ENCODE data around the gene KCNK6.

KCNK6 gene

GRCh38 chr19:38319421-38320258 is at the start of gene KCNK6:
TSS of gene KCNK6 (plus strand) at chr19:38319845. CDS start at chr19:38319951, 106 bp downstream.
- H3K4me1 Mint-ChIP-seq = peaks cover 55% of the 10 kb centered on the region
- peak within 1 kb of the TSS; percentile 51 for H3K27ac Mint-ChIP-seq
- H3K9me3 Mint-ChIP-seq = no peaks in the 10 kb centered on the region
- H3K27me3 Mint-ChIP-seq = no peaks in the 10 kb centered on the region
- peak within 1 kb of the TSS; percentile 87 for H3K4me3 Mint-ChIP-seq
- no peaks in the 10 kb centered on the region for H3K36me3 Mint-ChIP-seq

DNA sequence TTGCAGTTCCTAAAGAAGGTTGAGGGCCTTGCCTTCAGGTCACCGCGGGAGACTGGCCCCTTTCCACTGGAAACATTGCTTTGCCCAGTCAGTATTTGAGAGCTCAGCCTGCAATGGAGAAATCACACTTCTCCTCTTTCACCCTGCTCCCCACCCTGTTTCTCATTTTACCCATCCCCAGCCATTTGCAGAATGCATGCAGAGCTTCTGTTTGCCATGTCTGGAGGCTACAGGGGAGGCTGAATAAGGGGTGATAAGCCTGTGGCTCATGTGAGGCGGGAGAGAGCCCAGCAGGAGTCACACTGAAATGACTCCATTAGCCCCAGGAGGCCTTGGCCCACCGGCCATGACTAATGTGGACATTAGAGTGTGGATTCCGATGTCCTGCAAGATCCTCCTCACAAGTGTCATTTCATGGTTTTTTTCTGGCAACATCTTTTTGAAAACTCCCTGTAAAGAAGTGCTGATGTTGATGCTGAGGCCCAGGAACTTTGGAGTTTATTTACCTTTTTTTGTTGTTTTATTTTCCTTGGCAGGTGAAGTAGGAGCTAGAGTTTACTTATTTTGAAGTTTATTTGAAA is 49.0 kb upstream of the KCNK6 start:
- H3K36me3 Mint-ChIP-seq = no peaks in the 10 kb centered on the region
- H3K9me3 Mint-ChIP-seq = no peaks in the 10 kb centered on the region
- peaks cover 25% of the 10 kb centered on the region for H3K4me1 Mint-ChIP-seq
- no peak overlapping the region for H3K27ac Mint-ChIP-seq
- no peaks in the 10 kb centered on the region for H3K27me3 Mint-ChIP-seq
- H3K4me3 Mint-ChIP-seq = no peak overlapping the region

- Mint-ChIP-seq H3K36me3 (no peaks in the 10 kb centered on the region), H3K4me3 (no peak overlapping the region), H3K9me3 (no peaks in the 10 kb centered on the region), H3K27ac (no peak overlapping the region), H3K27me3 (no peaks in the 10 kb centered on the region), H3K4me1 (peaks cover 3% of the 10 kb centered on the region)
These were observed 46.1 kb upstream of the KCNK6 start for GRCh38 chr19:38273499-38273898.

DNA sequence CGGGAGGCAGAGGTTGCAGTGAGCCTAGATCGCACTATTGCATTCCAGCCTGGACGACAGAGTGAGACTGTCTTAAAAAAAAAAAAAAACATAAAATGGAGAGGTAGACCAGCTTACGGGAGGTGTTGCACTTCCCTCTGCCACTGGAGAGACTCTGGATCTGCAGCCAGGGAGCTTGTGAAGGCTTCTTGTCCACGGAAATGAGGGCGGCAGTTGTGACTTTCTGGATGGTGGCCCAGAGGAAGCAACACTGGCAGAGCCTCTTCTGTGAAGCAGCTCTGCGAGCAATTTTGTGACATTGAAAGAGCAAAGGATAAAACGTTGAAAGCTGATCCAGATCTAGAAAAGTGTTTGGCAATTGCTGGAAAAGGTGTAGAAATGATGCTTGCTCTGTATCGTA is 44.9 kb upstream of the KCNK6 start:
- Mint-ChIP-seq H3K27me3 (no peaks in the 10 kb centered on the region), H3K9me3 (no peaks in the 10 kb centered on the region), H3K36me3 (no peaks in the 10 kb centered on the region), H3K27ac (no peak overlapping the region), H3K4me1 (peaks cover 3% of the 10 kb centered on the region), H3K4me3 (no peak overlapping the region)

DNA sequence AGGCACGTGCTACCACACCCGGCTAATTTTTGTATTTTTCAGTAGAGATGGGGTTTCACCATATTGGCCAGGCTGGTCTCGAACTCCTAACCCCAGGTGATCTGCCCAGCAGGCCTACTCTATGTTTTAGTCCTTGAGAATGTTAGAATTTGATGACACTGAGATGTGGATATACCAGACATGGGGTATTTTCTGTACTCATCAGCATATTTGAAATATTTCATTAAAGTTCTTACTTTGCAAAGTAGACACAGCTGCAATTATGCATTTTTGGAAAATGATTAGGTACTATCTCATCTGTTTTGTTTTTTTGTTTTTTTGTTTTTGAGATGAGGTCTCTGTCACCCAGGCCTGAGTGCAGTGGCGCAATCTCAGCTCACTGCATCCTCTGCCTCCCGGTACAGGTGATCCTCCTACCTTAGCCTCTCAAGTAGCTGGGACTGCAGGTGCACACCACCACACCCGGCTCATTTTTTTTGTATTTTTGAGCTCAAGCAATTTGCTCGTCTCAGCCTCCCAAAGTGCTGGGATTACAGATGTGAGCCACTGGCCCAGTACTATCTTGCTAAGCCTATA is 42.6 kb upstream of the KCNK6 start:
- Mint-ChIP-seq H3K27ac (no peak overlapping the region), H3K4me1 (peaks cover 6% of the 10 kb centered on the region), H3K36me3 (no peaks in the 10 kb centered on the region), H3K9me3 (no peaks in the 10 kb centered on the region), H3K27me3 (no peaks in the 10 kb centered on the region), H3K4me3 (no peak overlapping the region)

GRCh38 chr19:38277549-38277948 is 42.1 kb upstream of the KCNK6 start:
- Mint-ChIP-seq H3K27me3 (no peaks in the 10 kb centered on the region), H3K4me3 (no peak overlapping the region), H3K27ac (no peak overlapping the region), H3K9me3 (no peaks in the 10 kb centered on the region), H3K4me1 (peaks cover 8% of the 10 kb centered on the region), H3K36me3 (no peaks in the 10 kb centered on the region)

- Mint-ChIP-seq H3K27me3 (no peaks in the 10 kb centered on the region), H3K4me1 (peaks cover 8% of the 10 kb centered on the region), H3K36me3 (no peaks in the 10 kb centered on the region), H3K4me3 (no peak overlapping the region), H3K9me3 (no peaks in the 10 kb centered on the region), H3K27ac (peak overlapping the region; percentile 59)
These were observed 41.5 kb upstream of the KCNK6 start for GRCh38 chr19:38277969-38278680.

- Mint-ChIP-seq H3K27me3 (no peaks in the 10 kb centered on the region), H3K36me3 (no peaks in the 10 kb centered on the region), H3K27ac (no peak overlapping the region), H3K9me3 (no peaks in the 10 kb centered on the region), H3K4me3 (no peak overlapping the region), H3K4me1 (peaks cover 8% of the 10 kb centered on the region)
These were observed 40.9 kb upstream of the KCNK6 start for GRCh38 chr19:38278751-38279150.

DNA sequence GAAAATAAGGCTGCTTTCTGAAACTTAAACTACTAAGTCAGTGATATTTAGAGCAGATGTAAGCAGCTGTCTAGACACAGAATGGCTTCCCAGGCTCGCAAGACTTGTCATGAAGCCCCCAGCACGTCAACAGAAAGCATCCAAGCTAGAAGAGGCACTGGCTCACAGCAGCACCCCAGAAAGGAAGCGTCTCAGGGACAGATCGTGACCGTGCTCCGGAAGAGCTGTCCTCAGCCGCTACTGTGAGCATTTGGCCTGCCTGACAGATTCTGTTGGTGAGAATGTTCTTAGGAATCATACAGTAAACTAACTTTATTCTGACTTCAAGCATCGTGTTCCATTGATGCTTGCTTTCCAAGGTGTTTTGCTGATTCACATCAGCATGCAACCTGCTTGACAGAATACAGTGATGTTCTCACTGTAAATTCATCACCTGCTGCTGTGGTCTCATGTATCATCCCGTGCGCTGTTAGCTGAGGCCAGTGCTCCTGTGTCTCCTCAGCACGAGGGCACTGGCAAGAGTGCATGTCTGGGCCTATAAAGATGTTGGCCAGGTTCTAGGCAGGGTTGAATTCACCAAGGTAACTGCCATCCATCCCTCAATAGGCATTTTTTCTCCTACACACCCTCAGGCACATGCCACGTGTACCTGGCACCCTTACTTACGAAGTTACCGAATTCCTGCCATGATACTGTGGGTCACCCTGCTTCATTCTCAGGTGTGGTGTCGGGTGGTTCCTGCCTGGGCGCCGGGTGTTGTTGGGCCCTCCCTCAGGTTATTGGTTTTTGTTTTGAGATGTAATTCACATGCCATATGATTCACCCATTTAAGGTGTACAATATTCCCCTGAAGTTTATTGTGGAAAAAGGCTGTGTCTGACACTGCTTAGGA is 39.4 kb upstream of the KCNK6 start:
- peaks cover 8% of the 10 kb centered on the region for H3K4me1 Mint-ChIP-seq
- H3K27me3 Mint-ChIP-seq = no peaks in the 10 kb centered on the region
- H3K36me3 Mint-ChIP-seq = no peaks in the 10 kb centered on the region
- H3K27ac Mint-ChIP-seq = no peak overlapping the region
- H3K9me3 Mint-ChIP-seq = no peaks in the 10 kb centered on the region
- no peak overlapping the region for H3K4me3 Mint-ChIP-seq

GRCh38 chr19:38281811-38282566 is 37.7 kb upstream of the KCNK6 start:
- Mint-ChIP-seq H3K4me1 (peaks cover 8% of the 10 kb centered on the region), H3K9me3 (no peaks in the 10 kb centered on the region), H3K4me3 (no peak overlapping the region), H3K27ac (peak overlapping the region; percentile 48), H3K27me3 (no peaks in the 10 kb centered on the region), H3K36me3 (peaks cover 3% of the 10 kb centered on the region)

GRCh38 chr19:38283271-38283670 is 36.4 kb upstream of the KCNK6 start:
- H3K4me1 Mint-ChIP-seq = peaks cover 8% of the 10 kb centered on the region
- H3K27ac Mint-ChIP-seq = no peak overlapping the region
- no peaks in the 10 kb centered on the region for H3K27me3 Mint-ChIP-seq
- no peak overlapping the region for H3K4me3 Mint-ChIP-seq
- no peaks in the 10 kb centered on the region for H3K9me3 Mint-ChIP-seq
- H3K36me3 Mint-ChIP-seq = peaks cover 3% of the 10 kb centered on the region

DNA sequence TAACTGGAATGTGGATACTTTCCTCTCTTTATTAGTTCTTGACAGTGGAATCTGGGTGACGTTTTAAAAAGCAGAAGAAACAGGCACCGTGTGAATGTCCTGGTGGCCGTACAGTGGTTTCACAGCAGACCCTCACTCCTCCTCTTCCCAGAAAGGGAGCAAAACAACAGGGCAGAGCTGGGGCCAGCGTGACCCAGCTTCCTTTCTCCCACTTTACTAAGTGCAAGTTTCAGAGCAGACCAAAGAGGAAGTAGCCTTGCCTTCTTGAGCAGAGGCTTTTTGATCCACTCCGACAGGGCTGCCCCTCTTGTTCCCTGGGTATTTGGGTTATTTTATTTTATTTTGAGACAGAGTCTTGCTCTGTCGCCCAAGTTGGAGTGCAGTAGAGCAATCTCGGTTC is 35.2 kb upstream of the KCNK6 start:
- H3K9me3 Mint-ChIP-seq = no peaks in the 10 kb centered on the region
- H3K36me3 Mint-ChIP-seq = peaks cover 3% of the 10 kb centered on the region
- no peaks in the 10 kb centered on the region for H3K27me3 Mint-ChIP-seq
- H3K4me1 Mint-ChIP-seq = peaks cover 8% of the 10 kb centered on the region
- H3K4me3 Mint-ChIP-seq = no peak overlapping the region
- no peak overlapping the region for H3K27ac Mint-ChIP-seq

GRCh38 chr19:38285567-38285966 is 34.1 kb upstream of the KCNK6 start:
- Mint-ChIP-seq H3K4me1 (peaks cover 8% of the 10 kb centered on the region), H3K4me3 (no peak overlapping the region), H3K27me3 (no peaks in the 10 kb centered on the region), H3K27ac (no peak overlapping the region), H3K9me3 (no peaks in the 10 kb centered on the region), H3K36me3 (peaks cover 3% of the 10 kb centered on the region)

DNA sequence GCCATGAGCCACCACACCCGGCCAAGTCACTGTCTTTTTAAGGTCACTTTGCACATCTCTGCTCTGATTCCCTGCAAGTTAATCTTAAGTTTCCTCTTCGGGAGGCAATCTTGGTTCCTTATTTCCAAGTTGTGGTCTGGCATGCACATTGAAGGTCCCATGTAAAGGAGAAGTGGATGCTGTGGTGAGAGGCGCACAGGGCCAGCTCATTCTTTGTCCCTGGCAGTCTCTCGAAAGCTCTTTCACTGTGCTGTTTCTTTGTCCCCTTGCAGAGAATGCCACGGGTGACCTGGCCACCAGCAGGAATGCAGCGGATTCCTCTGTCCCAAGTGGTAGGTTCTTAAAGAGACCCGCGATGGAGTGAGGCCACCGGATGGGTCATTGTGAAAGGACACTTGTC is 32.0 kb upstream of the KCNK6 start:
- H3K4me1 Mint-ChIP-seq = no peaks in the 10 kb centered on the region
- H3K4me3 Mint-ChIP-seq = no peak overlapping the region

More for the DNA sequence above, 32.0 kb upstream of the KCNK6 start:
- no peaks in the 10 kb centered on the region for H3K9me3 Mint-ChIP-seq
- H3K36me3 Mint-ChIP-seq = peaks cover 3% of the 10 kb centered on the region
- H3K27ac Mint-ChIP-seq = no peak overlapping the region
- no peaks in the 10 kb centered on the region for H3K27me3 Mint-ChIP-seq

All from activated naive CD4-positive, alpha-beta T cell treated with anti-CD3 and anti-CD28 coated beads, Interleukin-2, amount 50 U/mL, for 24 hours (primary cell).